Neural progenitor cell (in vitro differentiated cells): ENCODE measurements around the gene ANKRD12. TPM values are rescaled to one million over a fixed set of nuclear protein-coding genes. Genes with fewer than 3 reads are reported as not detected.

ENCODE experiments used
- DNase-seq: peaks from one replicate; pipeline ENCODE4 v3.0.0-alpha.2; 2016; ENCODE audit warnings: low spot score
- H2AFZ ChIP-seq: fragments of 200-600 bp; sonication (generic); replicated peaks from 2 replicates; pipeline ENCODE4 v1.6.1; 2016; ENCODE audit warnings: antibody characterized with exemption
- H3F3A ChIP-seq: fragments of 200-600 bp; sonication (generic); 2 replicates; pipeline ENCODE4 v1.6.1; 2016; ENCODE audit warnings: antibody characterized with exemption, low read depth
- H3K27ac ChIP-seq: fragments of 200-600 bp; sonication (generic); 2 replicates; pipeline ENCODE4 v1.5.1; 2016; ENCODE audit warnings: mild to moderate bottlenecking
- H3K27me3 ChIP-seq: fragments of 200-600 bp; sonication (generic); 2 replicates; pipeline ENCODE4 v1.6.1; 2016; ENCODE audit warnings: mild to moderate bottlenecking, moderate library complexity
- H3K36me3 ChIP-seq: fragments of 200-600 bp; sonication (generic); 2 replicates; pipeline ENCODE4 v1.5.1; 2016
- H3K4me1 ChIP-seq: fragments of 200-600 bp; sonication (generic); 2 replicates; pipeline ENCODE4 v1.6.1; 2016; ENCODE audit warnings: mixed run types
- H3K4me2 ChIP-seq: fragments of 200-600 bp; sonication (generic); 2 replicates; pipeline ENCODE4 v1.6.1; 2016
- H3K4me3 ChIP-seq: fragments of 200-600 bp; sonication (generic); 2 replicates; pipeline ENCODE4 v1.5.1; 2016
- H3K79me2 ChIP-seq: fragments of 200-600 bp; sonication (generic); 2 replicates; pipeline ENCODE4 v1.6.1; 2016; ENCODE audit warnings: low read depth
- H3K9ac ChIP-seq: fragments of 200-600 bp; sonication (generic); 2 replicates; pipeline ENCODE4 v1.6.1; 2016
- H3K9me3 ChIP-seq: fragments of 200-600 bp; sonication (generic); 2 replicates; pipeline ENCODE4 v1.5.1; 2016; ENCODE audit warnings: low read depth
- H4K20me1 ChIP-seq: fragments of 200-600 bp; sonication (generic); 2 replicates; pipeline ENCODE4 v1.6.1; 2016; ENCODE audit warnings: low read depth
- H3K27ac Mint-ChIP-seq: 3 replicates; pipeline ENCODE4 v1.8.0; 2021; ENCODE audit warnings: mixed read lengths
- H3K27me3 Mint-ChIP-seq: 2 replicates; pipeline ENCODE4 v1.8.0; 2022; ENCODE audit warnings: low read depth, mild to moderate bottlenecking, inconsistent platforms, moderate library complexity, mixed read lengths; ENCODE audit not compliant: insufficient read depth
- H3K36me3 Mint-ChIP-seq: 3 replicates; pipeline ENCODE4 v1.8.0; 2021; ENCODE audit warnings: mixed read lengths
- H3K4me1 Mint-ChIP-seq: 3 replicates; pipeline ENCODE4 v1.8.0; 2021; ENCODE audit warnings: mixed read lengths
- H3K4me3 Mint-ChIP-seq: 3 replicates; pipeline ENCODE4 v1.8.0; 2021; ENCODE audit warnings: mild to moderate bottlenecking, moderate library complexity, mixed read lengths
- H3K9me3 Mint-ChIP-seq: 3 replicates; pipeline ENCODE4 v1.8.0; 2020; ENCODE audit warnings: mixed read lengths
- CTCF ChIP-seq: fragments of 200-600 bp; sonication (generic); IDR thresholded peaks from 2 replicates; pipeline ENCODE4 v1.5.1; 2017; ENCODE audit warnings: antibody characterized with exemption, mild to moderate bottlenecking
- EZH2 ChIP-seq: fragments of 200-600 bp; sonication (generic); IDR thresholded peaks from 2 replicates; pipeline ENCODE4 v1.6.1; 2017; ENCODE audit warnings: antibody characterized with exemption, mild to moderate bottlenecking, moderate library complexity
- EZH2phosphoT487 ChIP-seq: fragments of 200-600 bp; sonication (generic); IDR thresholded peaks from 2 replicates; pipeline ENCODE4 v1.6.1; 2017; ENCODE audit warnings: antibody characterized with exemption
- total RNA-seq: library from RNA; depleted of rRNA; stranded (reverse); fragments of >200 nt; gene quantifications from 2 replicates; pipeline ENCODE4 v1.2.3, GENCODE V29; 2015; ENCODE audit warnings: low replicate concordance

The ANKRD12 gene
- total RNA-seq, 1 donor from 2014 or later: 38.2 TPM

DNA sequence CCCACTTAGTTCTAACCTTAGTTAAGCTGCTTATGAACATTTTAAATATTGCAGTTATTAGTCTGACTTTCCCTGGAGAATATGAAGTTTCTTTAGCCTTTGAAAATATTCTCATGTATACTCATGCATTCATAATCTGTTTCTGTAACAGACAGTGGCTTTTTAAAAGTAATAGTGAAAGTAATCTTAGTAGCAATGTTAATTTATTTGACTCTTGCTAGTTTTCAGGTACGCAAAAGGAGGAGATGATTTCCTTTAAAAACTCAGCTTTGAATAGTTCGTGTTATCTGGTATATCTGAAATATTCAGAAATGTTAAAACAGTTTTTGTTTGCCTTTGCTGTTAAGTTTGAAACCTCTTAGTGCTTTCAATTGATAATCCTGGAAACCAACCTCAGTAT, 3.8 kb downstream of the ANKRD12 start:
- Histone ChIP-seq H3K79me2 (peaks cover 79% of the 10 kb centered on the region), H3F3A (peaks cover 17% of the 10 kb centered on the region), H3K4me3 (no peak overlapping the region), H4K20me1 (peaks cover 66% of the 10 kb centered on the region), H2AFZ (no peak overlapping the region), H3K27me3 (no peaks in the 10 kb centered on the region), H3K9me3 (no peaks in the 10 kb centered on the region), H3K4me1 (peaks cover 11% of the 10 kb centered on the region), H3K9ac (no peak overlapping the region), H3K4me2 (no peak overlapping the region), H3K36me3 (no peaks in the 10 kb centered on the region), H3K27ac (no peak overlapping the region)
- Mint-ChIP-seq H3K27me3 (peaks cover 3% of the 10 kb centered on the region), H3K4me1 (peaks cover 35% of the 10 kb centered on the region), H3K9me3 (no peaks in the 10 kb centered on the region), H3K4me3 (no peak overlapping the region), H3K36me3 (peaks cover 2% of the 10 kb centered on the region), H3K27ac (no peak overlapping the region)
- DNase-seq: no peak
- TF ChIP-seq EZH2 (no peak), CTCF (no peak), EZH2phosphoT487 (no peak)

GRCh38 chr18:9140984-9141383, 4.4 kb downstream of the ANKRD12 start:
- Histone ChIP-seq H3K9me3 (no peaks in the 10 kb centered on the region), H3F3A (peaks cover 13% of the 10 kb centered on the region), H2AFZ (no peak overlapping the region), H3K36me3 (no peaks in the 10 kb centered on the region), H3K4me2 (no peak overlapping the region), H3K79me2 (peaks cover 85% of the 10 kb centered on the region), H3K4me1 (peaks cover 7% of the 10 kb centered on the region), H3K27me3 (no peaks in the 10 kb centered on the region), H3K4me3 (no peak overlapping the region), H3K9ac (no peak overlapping the region), H3K27ac (no peak overlapping the region), H4K20me1 (peaks cover 66% of the 10 kb centered on the region)
- DNase-seq: no peak
- H3K27me3 Mint-ChIP-seq: peaks cover 3% of the 10 kb centered on the region
- peaks cover 31% of the 10 kb centered on the region for H3K4me1 Mint-ChIP-seq
- H3K4me3 Mint-ChIP-seq: no peak overlapping the region
- peaks cover 2% of the 10 kb centered on the region for H3K36me3 Mint-ChIP-seq
- no peaks in the 10 kb centered on the region for H3K9me3 Mint-ChIP-seq
- no peak overlapping the region for H3K27ac Mint-ChIP-seq
- TF ChIP-seq CTCF: no peak
- no peak for TF ChIP-seq EZH2
- TF ChIP-seq EZH2phosphoT487: no peak

- Histone ChIP-seq H3K36me3 (no peaks in the 10 kb centered on the region), H3K9ac (no peak overlapping the region), H4K20me1 (peaks cover 75% of the 10 kb centered on the region), H3K4me1 (no peaks in the 10 kb centered on the region), H3K27me3 (no peaks in the 10 kb centered on the region), H3F3A (peaks cover 2% of the 10 kb centered on the region), H3K4me3 (no peak overlapping the region), H3K27ac (no peak overlapping the region), H3K4me2 (no peak overlapping the region), H2AFZ (no peak overlapping the region), H3K9me3 (no peaks in the 10 kb centered on the region), H3K79me2 (peaks cover 100% of the 10 kb centered on the region)
- TF ChIP-seq EZH2 (no peak), EZH2phosphoT487 (no peak), CTCF (no peak)
- no peak overlapping the region for H3K27ac Mint-ChIP-seq
- peaks cover 2% of the 10 kb centered on the region for H3K36me3 Mint-ChIP-seq
- H3K4me3 Mint-ChIP-seq: no peak overlapping the region
- no peaks in the 10 kb centered on the region for H3K9me3 Mint-ChIP-seq
- no peaks in the 10 kb centered on the region for H3K27me3 Mint-ChIP-seq
- DNase-seq: no peak
- H3K4me1 Mint-ChIP-seq: peaks cover 10% of the 10 kb centered on the region
Measured at GRCh38 chr18:9146224-9146623, 9.6 kb downstream of the ANKRD12 start.
